ENCODE results near the gene ZBTB46.

DNA sequence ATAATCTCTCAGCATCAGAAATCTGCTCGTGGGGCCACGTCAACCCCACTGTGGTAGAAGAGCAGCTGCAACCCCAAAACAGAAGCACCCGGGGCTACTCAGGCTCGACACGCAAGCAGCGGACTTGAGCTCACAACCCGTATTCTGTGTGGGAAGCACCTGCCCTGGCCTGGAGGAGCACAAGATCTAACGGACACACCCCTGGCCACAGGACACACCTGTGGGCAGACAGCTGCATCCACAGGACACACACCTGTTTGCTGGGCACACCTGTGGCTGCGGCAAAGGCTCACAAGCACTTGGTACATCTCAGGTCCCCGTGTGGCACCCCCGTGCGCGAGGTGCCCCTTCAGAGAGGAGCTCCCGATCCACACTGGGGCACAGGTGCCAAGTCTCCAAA lies 36.5 kb downstream of the ZBTB46 start:
- TF ChIP-seq, protein P1, sequence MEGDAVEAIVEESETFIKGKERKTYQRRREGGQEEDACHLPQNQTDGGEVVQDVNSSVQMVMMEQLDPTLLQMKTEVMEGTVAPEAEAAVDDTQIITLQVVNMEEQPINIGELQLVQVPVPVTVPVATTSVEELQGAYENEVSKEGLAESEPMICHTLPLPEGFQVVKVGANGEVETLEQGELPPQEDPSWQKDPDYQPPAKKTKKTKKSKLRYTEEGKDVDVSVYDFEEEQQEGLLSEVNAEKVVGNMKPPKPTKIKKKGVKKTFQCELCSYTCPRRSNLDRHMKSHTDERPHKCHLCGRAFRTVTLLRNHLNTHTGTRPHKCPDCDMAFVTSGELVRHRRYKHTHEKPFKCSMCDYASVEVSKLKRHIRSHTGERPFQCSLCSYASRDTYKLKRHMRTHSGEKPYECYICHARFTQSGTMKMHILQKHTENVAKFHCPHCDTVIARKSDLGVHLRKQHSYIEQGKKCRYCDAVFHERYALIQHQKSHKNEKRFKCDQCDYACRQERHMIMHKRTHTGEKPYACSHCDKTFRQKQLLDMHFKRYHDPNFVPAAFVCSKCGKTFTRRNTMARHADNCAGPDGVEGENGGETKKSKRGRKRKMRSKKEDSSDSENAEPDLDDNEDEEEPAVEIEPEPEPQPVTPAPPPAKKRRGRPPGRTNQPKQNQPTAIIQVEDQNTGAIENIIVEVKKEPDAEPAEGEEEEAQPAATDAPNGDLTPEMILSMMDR (IDR thresholded peaks at IDR 0.05; ENCODE audit: low read depth, low read length), result no peak
- TF ChIP-seq EZH2phosphoT487 (IDR thresholded peaks at IDR 0.05; ENCODE audit: low read depth), result no peak
